ENCODE measurements around the gene TSEN15.

The TSEN15 gene

GRCh38 chr1:184101571-184101970, 50.0 kb downstream of the TSEN15 start:
- no peak for DNase-seq (ENCODE audit: low read depth)

- DNase-seq (ENCODE audit: low read depth), result no peak
Measured at GRCh38 chr1:184110272-184111204, 59.0 kb downstream of the TSEN15 start.

- DNase-seq (ENCODE audit: low read depth), result no peak
Measured at GRCh38 chr1:184112176-184112948, 60.8 kb downstream of the TSEN15 start.

- DNase-seq (ENCODE audit: low read depth), result no peak
Measured at GRCh38 chr1:184113251-184113650, 61.7 kb downstream of the TSEN15 start.

GRCh38 chr1:184114818-184115398, 63.4 kb downstream of the TSEN15 start:
- DNase-seq (ENCODE audit: low read depth), result no peak

GRCh38 chr1:184116287-184116686, 64.8 kb downstream of the TSEN15 start:
- DNase-seq (ENCODE audit: low read depth), result no peak

- peak; percentile 98 for DNase-seq (ENCODE audit: low read depth)
Measured at GRCh38 chr1:184118046-184118445, 66.5 kb downstream of the TSEN15 start.

Measured in non-pigmented ciliary epithelial cell (primary cell).